Effector memory CD4-positive, alpha-beta T cell (primary cell): ENCODE measurements around the gene PLCB2.

ENCODE experiments used
- DNase-seq, 3 donors: peaks; one replicate each; pipeline ENCODE4 v3.0.0-alpha.2; 2020
- H3K27ac ChIP-seq: 2 replicates; pipeline ENCODE4 v1.7.0; 2013; ENCODE audit warnings: mild to moderate bottlenecking, low read length, moderate library complexity; ENCODE audit not compliant: insufficient read depth, poor library complexity, severe bottlenecking
- H3K27me3 ChIP-seq: replicated peaks from 2 replicates; pipeline ENCODE4 v1.7.0; 2013; ENCODE audit warnings: mild to moderate bottlenecking, low read length; ENCODE audit not compliant: insufficient read depth, control insufficient read depth, poor library complexity, severe bottlenecking
- H3K36me3 ChIP-seq: 2 replicates; pipeline ENCODE4 v1.7.0; 2013; ENCODE audit warnings: mild to moderate bottlenecking, low read length, moderate library complexity; ENCODE audit not compliant: control insufficient read depth, insufficient read depth
- H3K4me1 ChIP-seq: 2 replicates; pipeline ENCODE4 v1.7.0; 2013; ENCODE audit warnings: low read length, mild to moderate bottlenecking; ENCODE audit not compliant: control insufficient read depth, insufficient read depth, poor library complexity, severe bottlenecking
- H3K4me3 ChIP-seq: 2 replicates; pipeline ENCODE4 v1.7.0; 2013; ENCODE audit warnings: low read length, low read depth, mild to moderate bottlenecking; ENCODE audit not compliant: insufficient read depth, poor library complexity, severe bottlenecking
- H3K9me3 ChIP-seq: 2 replicates; pipeline ENCODE4 v1.7.0; 2013; ENCODE audit warnings: mild to moderate bottlenecking, low read length, moderate library complexity; ENCODE audit not compliant: control insufficient read depth

The PLCB2 gene

GRCh38 chr15:40295297-40295696, 12.4 kb downstream of the PLCB2 start:
- no peaks in the 10 kb centered on the region for H3K9me3 ChIP-seq
- DNase-seq: no peak
- H3K27ac ChIP-seq: no peak overlapping the region
- no peaks in the 10 kb centered on the region for H3K4me1 ChIP-seq
- H3K27me3 ChIP-seq: no peaks in the 10 kb centered on the region
- H3K4me3 ChIP-seq: no peak overlapping the region
- peaks cover 75% of the 10 kb centered on the region for H3K36me3 ChIP-seq

- Histone ChIP-seq H3K36me3 (peaks cover 83% of the 10 kb centered on the region), H3K27me3 (no peaks in the 10 kb centered on the region), H3K4me3 (no peak overlapping the region), H3K4me1 (no peaks in the 10 kb centered on the region), H3K9me3 (no peaks in the 10 kb centered on the region), H3K27ac (no peak overlapping the region)
- DNase-seq: no peak
These were observed 13.5 kb downstream of the PLCB2 start for GRCh38 chr15:40293905-40294895.

GRCh38 chr15:40293006-40293405, 14.7 kb downstream of the PLCB2 start:
- H3K9me3 ChIP-seq: no peaks in the 10 kb centered on the region
- no peaks in the 10 kb centered on the region for H3K4me1 ChIP-seq
- peaks cover 83% of the 10 kb centered on the region for H3K36me3 ChIP-seq
- H3K4me3 ChIP-seq: no peak overlapping the region
- DNase-seq: no peak
- H3K27ac ChIP-seq: no peak overlapping the region
- H3K27me3 ChIP-seq: no peaks in the 10 kb centered on the region

GRCh38 chr15:40292246-40292645, 15.5 kb downstream of the PLCB2 start:
- H3K36me3 ChIP-seq: peaks cover 77% of the 10 kb centered on the region
- DNase-seq: no peak
- H3K4me3 ChIP-seq: no peak overlapping the region
- H3K27me3 ChIP-seq: no peaks in the 10 kb centered on the region
- H3K27ac ChIP-seq: no peak overlapping the region
- H3K4me1 ChIP-seq: no peaks in the 10 kb centered on the region
- H3K9me3 ChIP-seq: no peaks in the 10 kb centered on the region

GRCh38 chr15:40290918-40291574, 16.7 kb downstream of the PLCB2 start:
- no peaks in the 10 kb centered on the region for H3K27me3 ChIP-seq
- DNase-seq: no peak
- no peaks in the 10 kb centered on the region for H3K4me1 ChIP-seq
- H3K9me3 ChIP-seq: no peaks in the 10 kb centered on the region
- H3K36me3 ChIP-seq: peaks cover 66% of the 10 kb centered on the region
- H3K4me3 ChIP-seq: no peak overlapping the region
- no peak overlapping the region for H3K27ac ChIP-seq

GRCh38 chr15:40290545-40290917, 17.2 kb downstream of the PLCB2 start:
- Histone ChIP-seq H3K9me3 (no peaks in the 10 kb centered on the region), H3K27ac (no peak overlapping the region), H3K4me1 (no peaks in the 10 kb centered on the region), H3K36me3 (peaks cover 64% of the 10 kb centered on the region), H3K27me3 (no peaks in the 10 kb centered on the region), H3K4me3 (no peak overlapping the region)
- DNase-seq: no peak

- Histone ChIP-seq H3K9me3 (no peaks in the 10 kb centered on the region), H3K27me3 (no peaks in the 10 kb centered on the region), H3K4me1 (no peaks in the 10 kb centered on the region), H3K36me3 (peaks cover 53% of the 10 kb centered on the region), H3K4me3 (no peak overlapping the region), H3K27ac (no peak overlapping the region)
- DNase-seq: no peak
These were observed 18.5 kb downstream of the PLCB2 start for GRCh38 chr15:40289140-40289775.

- H3K36me3 ChIP-seq: peaks cover 41% of the 10 kb centered on the region
- H3K4me3 ChIP-seq: no peak overlapping the region
- no peak overlapping the region for H3K27ac ChIP-seq
- DNase-seq: no peak
- no peaks in the 10 kb centered on the region for H3K9me3 ChIP-seq
- H3K4me1 ChIP-seq: peaks cover 7% of the 10 kb centered on the region
- H3K27me3 ChIP-seq: peaks cover 2% of the 10 kb centered on the region
These were observed 19.8 kb downstream of the PLCB2 start for GRCh38 chr15:40287968-40288367.

- H3K27me3 ChIP-seq: peaks cover 7% of the 10 kb centered on the region
These were observed 20.2 kb downstream of the PLCB2 start for GRCh38 chr15:40287505-40287904.

GRCh38 chr15:40286794-40287193, 20.9 kb downstream of the PLCB2 start:
- no peak for DNase-seq
- peaks cover 29% of the 10 kb centered on the region for H3K36me3 ChIP-seq
- peaks cover 9% of the 10 kb centered on the region for H3K27me3 ChIP-seq
- no peak overlapping the region for H3K4me3 ChIP-seq
- no peaks in the 10 kb centered on the region for H3K9me3 ChIP-seq
- no peak overlapping the region for H3K27ac ChIP-seq
- H3K4me1 ChIP-seq: peaks cover 7% of the 10 kb centered on the region

More at GRCh38 chr15:40287505-40287904, 20.2 kb downstream of the PLCB2 start:
- Histone ChIP-seq H3K9me3 (no peaks in the 10 kb centered on the region), H3K27ac (no peak overlapping the region), H3K36me3 (peaks cover 36% of the 10 kb centered on the region), H3K4me3 (no peak overlapping the region), H3K4me1 (peaks cover 7% of the 10 kb centered on the region)
- no peak for DNase-seq
